Measurements from ENCODE around the gene GMPR.

GRCh38 chr6:16333580-16333979 is 95.2 kb downstream of the GMPR start:
- TF ChIP-seq CTCF (conservative IDR thresholded peaks at IDR 0.05; ENCODE audit: low read length) = no peak
- TF ChIP-seq EZH2phosphoT487 (IDR thresholded peaks at IDR 0.05; ENCODE audit: borderline replicate concordance, low read depth, low read length) = no peak

All from OCI-LY7 (cell line).